B cell (primary cell): Measurements from ENCODE around the gene CCDC134. TPM values are rescaled to one million over a fixed set of nuclear protein-coding genes. Genes with fewer than 3 reads are reported as not detected.

Experiments used
- ATAC-seq: fragments of 200-7000 bp; cut with Tn5 transposase; one replicate; pipeline ENCODE4 v1.10.0; 2021; ENCODE audit warnings: low read depth, mild to moderate bottlenecking, moderate number of reproducible peaks, moderate library complexity
- CTCF ChIA-PET: fragments of 350-600 bp; sonication (Branson Sonifier 250); formaldehyde crosslinking; loops from one replicate; lab custom pipeline; 2021; ENCODE audit warnings: antibody characterized with exemption, inconsistent platforms; lab: Charles Lee
- POLR2A ChIA-PET: fragments of 350-600 bp; sonication (Branson Sonifier 250); formaldehyde crosslinking; loops from one replicate; lab custom pipeline; 2021; ENCODE audit warnings: antibody characterized with exemption; lab: Charles Lee
- DNase-seq: peaks from one replicate; pipeline ENCODE4 v3.0.0; 2013
- H2AFZ ChIP-seq: 2 replicates; pipeline ENCODE4 v1.6.1; 2012; ENCODE audit warnings: mild to moderate bottlenecking, low read depth, low read length; ENCODE audit not compliant: insufficient read depth, poor library complexity, severe bottlenecking
- H3K27ac ChIP-seq, 2 donors: 1 replicate in 1 of 2; 2 replicates in 1 of 2; pipeline ENCODE4 v1.5.1; 2012 to 2013; ENCODE audit warnings: low read length in 2 of 2, mild to moderate bottlenecking in 2 of 2, moderate library complexity in 1 of 2
- H3K27me3 ChIP-seq, 4 experiments: fragments of 200-600 bp in 1 of 4; sonication (generic) in 1 of 4; replicated peaks in 1 of 4; 1 replicate in 2 of 4; 2 replicates in 2 of 4; pipeline versions ENCODE4 v1.6.1 to v1.7.0; 2013 to 2016; ENCODE audit warnings: low read length in 3 of 4, mild to moderate bottlenecking in 2 of 4, mixed read lengths in 1 of 4, moderate library complexity in 1 of 4; ENCODE audit not compliant: insufficient read depth in 4 of 4, control insufficient read depth in 3 of 4; ENCODE audit errors: control extremely low read depth in 1 of 4
- H3K36me3 ChIP-seq, 2 experiments: replicated peaks in 1 of 2; 1 replicate in 1 of 2; 2 replicates in 1 of 2; pipeline versions ENCODE4 v1.6.1 to v1.7.1; 2013; ENCODE audit warnings: low read length in 1 of 2; ENCODE audit not compliant: insufficient read depth in 2 of 2, control insufficient read depth in 1 of 2; ENCODE audit errors: control extremely low read depth in 1 of 2, extremely low read depth in 1 of 2
- H3K4me1 ChIP-seq, 2 donors: fragments of 200-600 bp in 1 of 2; sonication (generic) in 1 of 2; 1 replicate in 1 of 2; 2 replicates in 1 of 2; pipeline versions ENCODE4 v1.5.1 to v1.6.1; 2013 to 2017; ENCODE audit warnings: low read length in 2 of 2; ENCODE audit not compliant: control insufficient read depth in 2 of 2, insufficient read depth in 2 of 2
- H3K4me2 ChIP-seq: replicated peaks from 2 replicates; pipeline ENCODE3; 2012; ENCODE audit warnings: mild to moderate bottlenecking, low read depth, low read length; ENCODE audit not compliant: poor library complexity, severe bottlenecking
- H3K4me3 ChIP-seq, 5 experiments: fragments of 200-600 bp in 1 of 5; sonication (generic) in 1 of 5; 1 replicate in 3 of 5; 2 replicates in 2 of 5; pipeline versions ENCODE4 v1.5.1 to v1.7.0; 2011 to 2016; ENCODE audit warnings: low read length in 4 of 5, mild to moderate bottlenecking in 4 of 5, low read depth in 2 of 5, control low read depth in 1 of 5, moderate library complexity in 1 of 5; ENCODE audit not compliant: insufficient read depth in 1 of 5; ENCODE audit errors: control extremely low read depth in 1 of 5, extremely low read depth in 1 of 5
- H3K79me2 ChIP-seq: fragments of 200-600 bp; sonication (generic); one replicate; pipeline ENCODE4 v1.6.0; 2016; ENCODE audit warnings: low read length; ENCODE audit not compliant: control insufficient read depth, insufficient read depth
- H3K9ac ChIP-seq: fragments of 200-600 bp; sonication (generic); 2 replicates; pipeline ENCODE4 v1.6.1; 2017; ENCODE audit warnings: mild to moderate bottlenecking, low read length, moderate library complexity
- H3K9me3 ChIP-seq, 3 donors: one replicate each; pipeline versions ENCODE4 v1.6.1 to v1.7.1; 2013; ENCODE audit warnings: low read length in 2 of 3; ENCODE audit not compliant: control insufficient read depth in 2 of 3, insufficient read depth in 1 of 3; ENCODE audit errors: control extremely low read depth in 1 of 3
- H4K20me1 ChIP-seq: 2 replicates; pipeline ENCODE4 v1.6.0; 2012; ENCODE audit warnings: mild to moderate bottlenecking, low read length; ENCODE audit not compliant: insufficient read depth, control insufficient read depth, poor library complexity, severe bottlenecking
- H3K27ac Mint-ChIP-seq: one replicate; pipeline ENCODE4 v1.8.0; 2021; ENCODE audit warnings: mixed read lengths
- H3K27me3 Mint-ChIP-seq: one replicate; pipeline ENCODE4 v1.8.0; 2021; ENCODE audit warnings: mixed read lengths
- H3K4me1 Mint-ChIP-seq: one replicate; pipeline ENCODE4 v1.8.0; 2021; ENCODE audit warnings: mixed read lengths
- H3K4me3 Mint-ChIP-seq: one replicate; pipeline ENCODE4 v1.8.0; 2021; ENCODE audit warnings: mixed read lengths
- H3K9me3 Mint-ChIP-seq: one replicate; pipeline ENCODE4 v1.8.0; 2022; ENCODE audit warnings: mixed read lengths; ENCODE audit not compliant: insufficient read depth
- EZH2 ChIP-seq: IDR thresholded peaks from 2 replicates; pipeline ENCODE4 v1.6.1; 2012; ENCODE audit warnings: borderline replicate concordance, low read depth, mild to moderate bottlenecking, moderate library complexity, low read length; ENCODE audit not compliant: insufficient read depth, poor library complexity, severe bottlenecking
- WGBS: methylation state at CpG from one replicate; pipeline ENCODE4 v1.1.5; 2013; ENCODE audit warnings: missing lambda C conversion rate; ENCODE audit not compliant: insufficient coverage; 5-methylcytosine and 5-hydroxymethylcytosine counted together
- intact Hi-C: fragments of 100-400 bp; cut with micrococcal nuclease; formaldehyde crosslinking; loops from one replicate; pipeline ENCODE4 v1.10.0; 2022
- polyA plus RNA-seq: library from polyadenylated mRNA; depleted of rRNA; stranded (reverse); fragments of >200 nt; gene quantifications from 2 replicates; pipeline ENCODE4 v1.2.3, GENCODE V29; 2012
- total RNA-seq, 2 donors: library from RNA; stranded (reverse); fragments of 120-200 nt in 1 of 2; gene quantifications; 1 replicate in 1 of 2; 2 replicates in 1 of 2; pipeline versions ENCODE4 v1.2.3 to v1.2.4, GENCODE V29; 2013 to 2022
- TF ChIP-seq, protein P1 (sequence below): fragments of 200-600 bp; IDR thresholded peaks from one replicate; pipeline ENCODE4 v1.8.0; 2022; ENCODE audit warnings: antibody characterized with exemption, mild to moderate bottlenecking

The CCDC134 gene
- total and polyA plus RNA-seq, 2 donors (not counting 1 experiment from before 2014, with no cell fraction given) = 4.4 to 18.1 TPM

DNA sequence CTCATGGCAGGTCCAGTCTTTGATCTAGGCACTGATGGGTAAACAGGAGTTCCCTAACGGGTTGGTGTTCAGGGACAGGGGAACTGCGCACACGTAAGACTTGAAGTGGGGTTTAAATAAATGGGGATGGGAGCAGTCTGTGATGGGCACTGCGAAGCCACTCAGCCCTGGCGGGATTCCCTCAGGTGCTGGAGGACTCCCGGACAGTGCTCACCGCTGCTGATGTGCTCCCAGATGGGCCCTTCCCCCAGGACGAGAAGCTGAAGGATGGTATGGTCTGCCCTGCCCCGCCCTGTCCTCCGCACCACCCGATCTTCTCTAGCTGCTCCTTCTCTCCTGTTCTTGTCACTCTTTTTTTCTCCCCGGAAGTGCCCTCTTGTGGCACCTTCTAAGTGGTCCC lies 9.5 kb downstream of the CCDC134 start:
- no peaks in the 10 kb centered on the region for H3K27me3 ChIP-seq
- Mint-ChIP-seq H3K27me3 (no peaks in the 10 kb centered on the region), H3K9me3 (no peaks in the 10 kb centered on the region), H3K4me1 (no peaks in the 10 kb centered on the region), H3K4me3 (no peak overlapping the region), H3K27ac (no peak overlapping the region)
- 92% methylated on average over 12 of the region's 12 CpGs for WGBS
- peaks cover 17% of the 10 kb centered on the region for H3K79me2 ChIP-seq
- no peak overlapping the region for H3K9ac ChIP-seq
- no peak overlapping the region for H3K4me2 ChIP-seq
- DNase-seq (no peak), ATAC-seq (no peak)
- POLR2A ChIA-PET = interaction anchor here (0.7 kb wide), 1 partner anchor 741 kb away, joined by 6 read pairs; no protein-coding TSS in a partner anchor
- H3K36me3 ChIP-seq = peaks cover 0 to 39% of the 10 kb centered on the region in 2 experiments
- H3K4me1 ChIP-seq = no peaks in the 10 kb centered on the region
- no peaks in the 10 kb centered on the region for H4K20me1 ChIP-seq
- H3K27ac ChIP-seq = no peak overlapping the region
- TF ChIP-seq EZH2 = no peak
- TF ChIP-seq, protein P1, sequence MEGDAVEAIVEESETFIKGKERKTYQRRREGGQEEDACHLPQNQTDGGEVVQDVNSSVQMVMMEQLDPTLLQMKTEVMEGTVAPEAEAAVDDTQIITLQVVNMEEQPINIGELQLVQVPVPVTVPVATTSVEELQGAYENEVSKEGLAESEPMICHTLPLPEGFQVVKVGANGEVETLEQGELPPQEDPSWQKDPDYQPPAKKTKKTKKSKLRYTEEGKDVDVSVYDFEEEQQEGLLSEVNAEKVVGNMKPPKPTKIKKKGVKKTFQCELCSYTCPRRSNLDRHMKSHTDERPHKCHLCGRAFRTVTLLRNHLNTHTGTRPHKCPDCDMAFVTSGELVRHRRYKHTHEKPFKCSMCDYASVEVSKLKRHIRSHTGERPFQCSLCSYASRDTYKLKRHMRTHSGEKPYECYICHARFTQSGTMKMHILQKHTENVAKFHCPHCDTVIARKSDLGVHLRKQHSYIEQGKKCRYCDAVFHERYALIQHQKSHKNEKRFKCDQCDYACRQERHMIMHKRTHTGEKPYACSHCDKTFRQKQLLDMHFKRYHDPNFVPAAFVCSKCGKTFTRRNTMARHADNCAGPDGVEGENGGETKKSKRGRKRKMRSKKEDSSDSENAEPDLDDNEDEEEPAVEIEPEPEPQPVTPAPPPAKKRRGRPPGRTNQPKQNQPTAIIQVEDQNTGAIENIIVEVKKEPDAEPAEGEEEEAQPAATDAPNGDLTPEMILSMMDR = no peak
- H3K9me3 ChIP-seq = no peaks in the 10 kb centered on the region
- CTCF ChIA-PET = interaction anchor here (0.6 to 1.3 kb wide), 3 partner anchors 63 to 141 kb away, joined by 3 to 4 read pairs (median 3); no protein-coding TSS in a partner anchor
- no peak overlapping the region for H3K4me3 ChIP-seq
- no peak overlapping the region for H2AFZ ChIP-seq
- intact Hi-C loops = no loop called here

DNA sequence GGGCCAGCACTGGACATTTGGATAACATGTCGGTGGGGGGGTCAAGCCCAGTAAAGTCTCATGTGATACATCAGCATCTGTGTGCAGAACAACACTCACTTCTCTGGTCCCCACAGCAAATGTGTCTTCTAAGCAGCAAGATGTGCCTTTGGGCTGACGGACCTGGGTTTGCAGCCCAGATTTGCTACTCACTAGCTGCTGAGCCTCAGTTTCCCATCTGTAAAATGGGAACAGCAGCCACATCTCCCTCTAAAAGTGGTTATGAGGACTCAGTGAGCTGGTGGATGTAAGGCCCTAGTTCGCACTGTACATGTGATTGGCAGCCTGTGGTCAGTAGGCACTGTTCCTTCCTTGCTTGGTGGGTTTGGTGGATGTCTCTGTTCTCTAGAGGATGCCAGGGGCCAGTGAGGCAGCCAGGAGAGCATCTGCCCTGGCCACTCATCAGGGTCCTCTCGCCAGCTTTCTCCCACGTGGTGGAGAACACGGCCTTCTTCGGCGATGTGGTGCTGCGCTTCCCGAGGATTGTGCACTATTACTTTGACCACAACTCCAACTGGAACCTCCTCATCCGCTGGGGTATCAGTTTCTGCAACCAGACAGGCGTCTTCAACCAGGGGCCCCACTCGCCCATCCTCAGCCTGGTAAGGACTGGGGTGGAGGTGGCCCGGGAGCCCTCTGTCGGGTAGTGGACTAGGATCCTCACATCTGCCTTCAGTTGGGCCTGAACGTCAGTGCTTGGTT lies 12.5 kb downstream of the CCDC134 start:
- no peaks in the 10 kb centered on the region for H3K27me3 Mint-ChIP-seq
- ATAC-seq = no peak
- no peaks in the 10 kb centered on the region for H3K9me3 Mint-ChIP-seq
- no peak overlapping the region for H3K4me3 ChIP-seq
- H4K20me1 ChIP-seq = no peaks in the 10 kb centered on the region
- no peak overlapping the region for H3K9ac ChIP-seq
- H3K36me3 ChIP-seq = peaks cover 0 to 46% of the 10 kb centered on the region in 2 experiments
- no peak overlapping the region for H2AFZ ChIP-seq
- H3K27ac ChIP-seq = no peak overlapping the region
- peaks cover 7% of the 10 kb centered on the region for H3K79me2 ChIP-seq
- no peak for DNase-seq
- H3K9me3 ChIP-seq = no peaks in the 10 kb centered on the region
- H3K4me2 ChIP-seq = no peak overlapping the region
- intact Hi-C loops = no loop called here
- no peaks in the 10 kb centered on the region for H3K4me1 ChIP-seq
- H3K4me3 Mint-ChIP-seq = no peak overlapping the region
- POLR2A ChIA-PET = no interaction called here
- H3K4me1 Mint-ChIP-seq = no peaks in the 10 kb centered on the region
- H3K27me3 ChIP-seq = no peaks in the 10 kb centered on the region
- WGBS = 99% methylated on average over 13 of the region's 16 CpGs
- no peak overlapping the region for H3K27ac Mint-ChIP-seq
- CTCF ChIA-PET = interaction anchor here (0.8 to 1.2 kb wide), 2 partner anchors 9 to 116 kb away, joined by 3 read pairs; no protein-coding TSS in a partner anchor
- TF ChIP-seq, protein P1 = no peak
- TF ChIP-seq EZH2 = no peak
